Esophagus muscularis mucosa (tissue), 4 donors: ENCODE measurements around the gene HOXC5. TPM values are rescaled to one million over a fixed set of nuclear protein-coding genes. Genes with fewer than 3 reads are reported as not detected.

Experiments used
- DNase-seq: peaks from one replicate; pipeline ENCODE4 v3.0.0-alpha.2; 2017; ENCODE audit errors: extremely low spot score
- H3K27ac ChIP-seq, 4 donors: fragments of 200-600 bp; sonication (generic); replicated peaks in 1 of 4; 1 replicate in 3 of 4; 2 replicates in 1 of 4; pipeline ENCODE4 v1.5.1; 2016 to 2019; ENCODE audit warnings: mild to moderate bottlenecking in 1 of 4
- H3K27me3 ChIP-seq, 4 donors: fragments of 200-600 bp; sonication (generic); one replicate each; pipeline versions ENCODE4 v1.5.1 to v1.6.0; 2016 to 2019
- H3K36me3 ChIP-seq, 4 donors: fragments of 200-600 bp; sonication (generic); one replicate each; pipeline ENCODE4 v1.5.1; 2016 to 2019
- H3K4me1 ChIP-seq, 4 donors: fragments of 200-600 bp; sonication (generic); one replicate each; pipeline ENCODE4 v1.5.1; 2016 to 2019
- H3K4me3 ChIP-seq, 4 donors: fragments of 200-600 bp; sonication (generic); 1 replicate in 2 of 4; 2 replicates in 2 of 4; pipeline ENCODE4 v1.5.1; 2016 to 2019; ENCODE audit warnings: mild to moderate bottlenecking in 4 of 4, moderate library complexity in 1 of 4
- H3K9me3 ChIP-seq, 4 donors: fragments of 200-600 bp; sonication (generic); 1 replicate in 3 of 4; 2 replicates in 1 of 4; pipeline ENCODE4 v1.5.1; 2016 to 2019
- CTCF ChIP-seq, 3 experiments: fragments of 200-600 bp in 2 of 3; fragments of 450-650 bp in 1 of 3; sonication (generic) in 2 of 3; IDR thresholded peaks; one replicate each; pipeline ENCODE4 v1.5.1; 2017 to 2019; ENCODE audit warnings: antibody characterized with exemption in 3 of 3, mild to moderate bottlenecking in 2 of 3, moderate library complexity in 1 of 3
- EP300 ChIP-seq: sonication (generic); formaldehyde crosslinking; IDR thresholded peaks from one replicate; pipeline ENCODE4 v1.6.1; 2017; ENCODE audit warnings: antibody characterized with exemption
- POLR2A ChIP-seq: fragments of 450-650 bp; IDR thresholded peaks from one replicate; pipeline ENCODE4 v1.6.1; 2017; ENCODE audit warnings: antibody characterized with exemption, moderate library complexity, mild to moderate bottlenecking, low read depth
- POLR2AphosphoS5 ChIP-seq, 2 donors: sonication (generic); formaldehyde crosslinking; IDR thresholded peaks; one replicate each; pipeline ENCODE4 v1.6.1; 2017; ENCODE audit warnings: antibody characterized with exemption in 2 of 2
- WGBS: methylation state at CpG from one replicate; pipeline ENCODE4 v1.1.5; 2018; 5-methylcytosine and 5-hydroxymethylcytosine counted together
- intact Hi-C: fragments of 100-400 bp; cut with DNase I; formaldehyde crosslinking; loops from one replicate; pipeline ENCODE4 v1.15.1; 2023
- total RNA-seq, 4 donors: library from RNA; depleted of rRNA; stranded (reverse); fragments of >200 nt; gene quantifications; one replicate each; pipeline versions ENCODE4 v1.1.0 to v1.2.1, GENCODE V29; 2016

Gene HOXC5
- total RNA-seq, 4 donors from 2014 or later = 0.83 to 2.0 TPM; not detected in 2

DNA sequence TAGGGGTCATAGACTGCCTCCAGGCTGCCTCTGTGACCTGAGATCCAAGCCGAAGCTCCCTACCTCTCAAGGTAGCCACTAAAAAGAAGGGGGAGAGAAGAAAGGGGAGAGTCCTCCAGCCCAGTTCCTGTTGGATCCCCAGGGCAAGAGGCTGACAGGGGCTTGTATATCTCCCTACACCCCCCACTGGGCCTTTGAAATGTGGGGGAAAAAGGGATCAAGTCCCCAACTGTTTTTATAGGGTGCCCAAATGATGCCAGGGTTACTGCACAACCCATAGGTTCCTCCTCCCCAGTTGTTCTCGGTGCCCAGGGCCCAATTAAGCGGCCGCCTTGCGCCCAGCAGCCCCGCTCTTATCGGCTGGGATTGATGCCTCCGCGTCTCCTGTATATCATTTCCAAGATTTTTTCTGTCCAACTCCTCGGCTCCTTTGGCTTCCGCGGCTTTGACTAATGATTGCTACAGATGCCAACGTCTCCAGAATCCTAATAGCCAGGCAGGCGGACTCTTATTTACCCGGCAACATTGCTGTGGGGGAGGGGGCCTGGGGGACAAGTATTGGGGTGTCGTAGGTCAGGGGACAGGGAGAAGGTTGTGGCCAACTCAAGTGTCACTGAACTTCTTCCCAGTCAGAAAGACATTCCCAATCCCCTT, 13.1 kb downstream of the HOXC5 start:
- WGBS = 67% methylated on average over 16 of the region's 16 CpGs
- peaks cover 0 to 44% (median 2%) of the 10 kb centered on the region in 4 donors for H3K27me3 ChIP-seq
- no peaks in the 10 kb centered on the region for H3K9me3 ChIP-seq
- no peak for DNase-seq
- no peak overlapping the region for H3K27ac ChIP-seq
- H3K4me3 ChIP-seq = no peak overlapping the region
- no peak for TF ChIP-seq POLR2A
- no peak for TF ChIP-seq CTCF (IDR thresholded peaks at IDR 0.05)
- no peak for TF ChIP-seq EP300
- no peak for TF ChIP-seq POLR2AphosphoS5 (IDR thresholded peaks at IDR 0.05)
- peaks cover 4 to 21% (median 11%) of the 10 kb centered on the region in 4 donors for H3K4me1 ChIP-seq
- H3K36me3 ChIP-seq = no peaks in the 10 kb centered on the region
- intact Hi-C loops = no loop called here

- Histone ChIP-seq H3K27ac (no peak overlapping the region), H3K4me1 (peaks cover 4 to 25% (median 19%) of the 10 kb centered on the region in 4 donors), H3K9me3 (no peaks in the 10 kb centered on the region), H3K4me3 (peak overlapping the region; percentile 22 to 38 (median 30)), H3K36me3 (no peaks in the 10 kb centered on the region), H3K27me3 (peaks cover 0 to 51% (median 2%) of the 10 kb centered on the region in 4 donors)
- WGBS = 63% methylated on average over 12 of the region's 27 CpGs
- TF ChIP-seq POLR2AphosphoS5 (IDR thresholded peaks at IDR 0.05) = no peak
- no peak for TF ChIP-seq POLR2A
- no peak for TF ChIP-seq CTCF (IDR thresholded peaks at IDR 0.05)
- no peak for TF ChIP-seq EP300
- intact Hi-C loops = no loop called here
- DNase-seq = no peak
Observed at GRCh38 chr12:54046809-54047159, 13.9 kb downstream of the HOXC5 start.

- intact Hi-C loops = no loop called here
- Histone ChIP-seq H3K4me1 (peaks cover 5 to 25% (median 24%) of the 10 kb centered on the region in 4 donors), H3K27ac (no peak overlapping the region), H3K27me3 (peaks cover 0 to 51% (median 2%) of the 10 kb centered on the region in 4 donors), H3K36me3 (no peaks in the 10 kb centered on the region), H3K4me3 (peak overlapping the region; percentile 22 to 38 (median 30)), H3K9me3 (no peaks in the 10 kb centered on the region)
- TF ChIP-seq EP300 (no peak), POLR2A (no peak), CTCF (IDR thresholded peaks at IDR 0.05) (no peak), POLR2AphosphoS5 (IDR thresholded peaks at IDR 0.05) (no peak)
- DNase-seq = no peak
- 41% methylated on average over 49 of the region's 61 CpGs for WGBS
Observed at GRCh38 chr12:54047160-54047963, 14.5 kb downstream of the HOXC5 start.

GRCh38 chr12:54047964-54048303, 15.1 kb downstream of the HOXC5 start:
- Histone ChIP-seq H3K4me1 (peaks cover 11 to 31% (median 29%) of the 10 kb centered on the region in 4 donors), H3K4me3 (no peak overlapping the region), H3K27ac (no peak overlapping the region), H3K36me3 (no peaks in the 10 kb centered on the region), H3K9me3 (no peaks in the 10 kb centered on the region), H3K27me3 (peaks cover 0 to 51% (median 2%) of the 10 kb centered on the region in 4 donors)
- intact Hi-C loops = no loop called here
- TF ChIP-seq CTCF (IDR thresholded peaks at IDR 0.05) (no peak), EP300 (no peak), POLR2A (no peak), POLR2AphosphoS5 (IDR thresholded peaks at IDR 0.05) (no peak)
- WGBS = 82% methylated on average over 8 of the region's 8 CpGs
- no peak for DNase-seq
